ENCODE measurements around the gene KCNIP4.

The KCNIP4 gene

DNA sequence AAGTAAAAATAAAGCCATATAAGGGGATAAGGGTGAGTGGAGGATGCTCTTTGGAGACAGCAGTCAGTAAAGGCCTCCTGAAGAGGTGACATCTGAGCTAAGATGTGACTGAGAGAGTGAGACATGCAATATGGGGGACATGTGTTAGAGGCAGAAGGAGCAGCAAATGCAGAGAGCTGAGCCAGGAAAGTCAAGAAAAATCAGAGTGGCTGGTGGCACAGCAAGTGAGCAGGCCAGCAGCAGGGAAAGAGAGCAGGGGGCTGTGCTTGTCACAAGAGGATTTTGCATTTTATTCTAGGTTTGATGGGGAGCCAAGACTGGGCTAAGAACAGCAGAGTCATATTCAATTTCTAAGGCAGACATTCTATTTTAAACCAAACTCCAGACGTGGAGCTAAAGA lies 394.5 kb downstream of the KCNIP4 start:
- Mint-ChIP-seq H3K27ac (no peak overlapping the region), H3K36me3 (ENCODE audit: low read depth) (no peaks in the 10 kb centered on the region), H3K9me3 (no peaks in the 10 kb centered on the region), H3K4me3 (no peak overlapping the region), H3K27me3 (ENCODE audit: low read depth, poor library complexity) (no peaks in the 10 kb centered on the region), H3K4me1 (peaks cover 42% of the 10 kb centered on the region)
- TF ChIP-seq, protein P1, sequence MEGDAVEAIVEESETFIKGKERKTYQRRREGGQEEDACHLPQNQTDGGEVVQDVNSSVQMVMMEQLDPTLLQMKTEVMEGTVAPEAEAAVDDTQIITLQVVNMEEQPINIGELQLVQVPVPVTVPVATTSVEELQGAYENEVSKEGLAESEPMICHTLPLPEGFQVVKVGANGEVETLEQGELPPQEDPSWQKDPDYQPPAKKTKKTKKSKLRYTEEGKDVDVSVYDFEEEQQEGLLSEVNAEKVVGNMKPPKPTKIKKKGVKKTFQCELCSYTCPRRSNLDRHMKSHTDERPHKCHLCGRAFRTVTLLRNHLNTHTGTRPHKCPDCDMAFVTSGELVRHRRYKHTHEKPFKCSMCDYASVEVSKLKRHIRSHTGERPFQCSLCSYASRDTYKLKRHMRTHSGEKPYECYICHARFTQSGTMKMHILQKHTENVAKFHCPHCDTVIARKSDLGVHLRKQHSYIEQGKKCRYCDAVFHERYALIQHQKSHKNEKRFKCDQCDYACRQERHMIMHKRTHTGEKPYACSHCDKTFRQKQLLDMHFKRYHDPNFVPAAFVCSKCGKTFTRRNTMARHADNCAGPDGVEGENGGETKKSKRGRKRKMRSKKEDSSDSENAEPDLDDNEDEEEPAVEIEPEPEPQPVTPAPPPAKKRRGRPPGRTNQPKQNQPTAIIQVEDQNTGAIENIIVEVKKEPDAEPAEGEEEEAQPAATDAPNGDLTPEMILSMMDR (IDR thresholded peaks at IDR 0.05), result no peak
- no peak for DNase-seq

DNA sequence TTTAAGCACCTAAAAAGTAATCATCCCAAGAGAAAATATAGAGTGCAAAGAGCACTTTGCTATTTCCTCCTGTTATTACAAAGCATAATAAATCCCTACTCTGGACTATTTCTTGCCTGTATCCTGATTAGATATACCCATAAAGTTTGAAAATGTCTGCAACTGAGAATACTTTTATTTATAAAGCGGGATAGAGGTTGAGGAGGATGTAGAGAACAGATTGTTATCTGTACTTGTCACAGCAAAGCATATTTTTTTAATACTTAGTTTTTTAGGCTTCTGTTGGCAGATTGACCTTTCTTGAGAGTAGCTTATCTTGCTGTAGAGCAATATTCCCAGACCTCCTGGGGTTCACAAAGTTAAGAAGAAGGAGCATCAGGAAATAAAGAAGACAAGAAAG lies 396.1 kb downstream of the KCNIP4 start:
- no peaks in the 10 kb centered on the region for H3K9me3 Mint-ChIP-seq
- H3K4me1 Mint-ChIP-seq, result peaks cover 42% of the 10 kb centered on the region
- peak overlapping the region; percentile 74 for H3K27ac Mint-ChIP-seq
- TF ChIP-seq, protein P1 (IDR thresholded peaks at IDR 0.05), result no peak
- DNase-seq, result no peak
- H3K4me3 Mint-ChIP-seq, result peak overlapping the region; percentile 33
- no peaks in the 10 kb centered on the region for H3K36me3 Mint-ChIP-seq (ENCODE audit: low read depth)
- H3K27me3 Mint-ChIP-seq (ENCODE audit: low read depth, poor library complexity), result no peaks in the 10 kb centered on the region

DNA sequence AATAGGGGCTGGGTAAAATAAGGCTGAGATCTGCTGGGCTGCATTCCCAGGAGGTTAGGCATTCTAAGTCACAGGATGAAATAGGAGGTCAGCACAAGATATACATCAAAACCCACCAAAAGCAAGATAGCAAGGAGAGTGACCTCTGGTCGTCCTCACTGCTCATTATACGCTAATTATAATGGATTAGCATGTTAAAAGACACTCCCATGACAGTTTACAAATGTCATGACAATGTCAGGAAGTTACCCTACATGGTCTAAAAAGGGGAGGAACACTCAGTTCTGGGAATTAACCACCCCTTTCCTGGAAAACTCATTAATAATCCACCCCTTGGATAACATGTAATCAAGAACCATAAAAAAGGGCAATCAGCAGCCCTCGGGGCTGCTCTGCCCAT lies 403.6 kb downstream of the KCNIP4 start:
- no peak for DNase-seq
- Mint-ChIP-seq H3K27ac (no peak overlapping the region), H3K4me1 (peaks cover 11% of the 10 kb centered on the region), H3K9me3 (peaks cover 6% of the 10 kb centered on the region), H3K36me3 (ENCODE audit: low read depth) (no peaks in the 10 kb centered on the region), H3K27me3 (ENCODE audit: low read depth, poor library complexity) (no peaks in the 10 kb centered on the region), H3K4me3 (no peak overlapping the region)
- TF ChIP-seq, protein P1 (IDR thresholded peaks at IDR 0.05), result no peak

DNA sequence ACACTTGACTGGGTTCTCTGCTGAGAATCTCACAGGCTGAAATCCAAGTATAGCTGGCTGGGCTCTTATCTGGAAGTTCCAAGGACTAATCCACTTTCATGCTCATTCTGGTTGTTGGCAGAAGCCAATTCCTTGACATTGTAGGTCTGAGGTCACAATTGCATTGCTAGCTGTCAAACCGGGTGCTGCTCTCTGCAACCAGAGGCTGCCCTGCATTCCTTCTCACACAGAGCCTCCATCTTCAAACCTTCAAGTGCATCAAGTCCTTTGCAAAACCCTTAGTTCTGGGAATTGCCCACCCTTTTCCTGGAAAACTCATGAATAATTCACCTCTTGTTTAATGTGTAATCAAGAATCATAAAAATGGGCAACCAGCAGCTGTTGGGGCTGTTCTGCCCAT lies 404.2 kb downstream of the KCNIP4 start:
- H3K9me3 Mint-ChIP-seq, result peaks cover 6% of the 10 kb centered on the region
- H3K4me3 Mint-ChIP-seq, result no peak overlapping the region
- no peak for DNase-seq
- no peaks in the 10 kb centered on the region for H3K27me3 Mint-ChIP-seq (ENCODE audit: low read depth, poor library complexity)
- H3K4me1 Mint-ChIP-seq, result peaks cover 11% of the 10 kb centered on the region
- TF ChIP-seq, protein P1 (IDR thresholded peaks at IDR 0.05), result no peak
- no peak overlapping the region for H3K27ac Mint-ChIP-seq
- no peaks in the 10 kb centered on the region for H3K36me3 Mint-ChIP-seq (ENCODE audit: low read depth)

DNA sequence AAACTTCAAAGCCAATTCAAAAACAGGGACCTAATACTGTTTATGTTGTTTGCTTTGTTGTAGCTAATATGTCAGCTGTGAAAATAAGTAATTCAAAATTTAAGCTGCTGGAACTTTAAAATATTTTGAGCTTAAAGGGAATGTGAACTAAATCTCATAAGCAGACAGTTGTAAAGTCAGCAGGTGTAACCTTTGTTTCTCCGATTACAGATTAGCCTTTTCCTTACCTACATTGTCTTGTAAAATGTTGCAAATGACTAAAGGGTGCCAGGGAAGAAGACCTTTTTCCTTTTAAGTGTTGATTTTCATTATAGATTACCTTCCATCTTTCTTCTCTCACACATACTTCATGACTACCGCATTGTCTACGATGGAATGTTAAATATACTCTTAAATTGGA lies 405.1 kb downstream of the KCNIP4 start:
- H3K27me3 Mint-ChIP-seq (ENCODE audit: low read depth, poor library complexity), result peaks cover 4% of the 10 kb centered on the region
- TF ChIP-seq, protein P1 (IDR thresholded peaks at IDR 0.05), result no peak

DNA sequence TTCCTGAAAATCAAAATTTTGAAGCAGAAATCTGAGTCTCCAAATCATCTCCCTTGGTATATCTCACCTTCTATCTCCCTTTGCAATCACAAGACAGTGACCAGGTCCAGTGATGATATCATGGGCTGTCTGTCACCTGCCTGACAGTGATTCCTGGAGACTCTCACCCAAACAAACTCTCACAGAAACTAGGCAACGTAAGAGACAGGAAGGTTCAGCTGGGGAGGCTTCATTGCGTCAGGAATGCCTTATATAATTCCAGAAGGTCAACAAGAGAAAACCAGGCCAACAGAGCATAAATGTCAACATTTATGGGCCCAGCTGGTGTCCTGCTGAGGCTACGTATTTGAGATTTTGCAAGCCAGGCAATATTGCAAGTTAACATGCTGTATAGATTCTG lies 412.7 kb downstream of the KCNIP4 start:
- Mint-ChIP-seq H3K36me3 (ENCODE audit: low read depth) (no peaks in the 10 kb centered on the region), H3K4me3 (no peak overlapping the region), H3K4me1 (peaks cover 4% of the 10 kb centered on the region), H3K27ac (no peak overlapping the region), H3K27me3 (ENCODE audit: low read depth, poor library complexity) (peaks cover 4% of the 10 kb centered on the region), H3K9me3 (no peaks in the 10 kb centered on the region)
- no peak for DNase-seq
- TF ChIP-seq, protein P1 (IDR thresholded peaks at IDR 0.05), result no peak

More for the DNA sequence above, 405.1 kb downstream of the KCNIP4 start:
- Mint-ChIP-seq H3K36me3 (ENCODE audit: low read depth) (no peaks in the 10 kb centered on the region), H3K27ac (no peak overlapping the region), H3K4me3 (no peak overlapping the region), H3K4me1 (peaks cover 11% of the 10 kb centered on the region), H3K9me3 (peaks cover 6% of the 10 kb centered on the region)
- DNase-seq, result no peak

All from nephron progenitor cell (in vitro differentiated cells).